GM12872 (cell line): Measurements from ENCODE around the gene PAIP2.

Source experiments
- TF ChIP-seq, protein P1 (sequence below): IDR thresholded peaks from 3 replicates; pipeline ENCODE4 v1.5.1; 2011; ENCODE audit warnings: low read depth, mild to moderate bottlenecking, low read length, moderate library complexity; ENCODE audit not compliant: insufficient read depth

The PAIP2 gene

DNA sequence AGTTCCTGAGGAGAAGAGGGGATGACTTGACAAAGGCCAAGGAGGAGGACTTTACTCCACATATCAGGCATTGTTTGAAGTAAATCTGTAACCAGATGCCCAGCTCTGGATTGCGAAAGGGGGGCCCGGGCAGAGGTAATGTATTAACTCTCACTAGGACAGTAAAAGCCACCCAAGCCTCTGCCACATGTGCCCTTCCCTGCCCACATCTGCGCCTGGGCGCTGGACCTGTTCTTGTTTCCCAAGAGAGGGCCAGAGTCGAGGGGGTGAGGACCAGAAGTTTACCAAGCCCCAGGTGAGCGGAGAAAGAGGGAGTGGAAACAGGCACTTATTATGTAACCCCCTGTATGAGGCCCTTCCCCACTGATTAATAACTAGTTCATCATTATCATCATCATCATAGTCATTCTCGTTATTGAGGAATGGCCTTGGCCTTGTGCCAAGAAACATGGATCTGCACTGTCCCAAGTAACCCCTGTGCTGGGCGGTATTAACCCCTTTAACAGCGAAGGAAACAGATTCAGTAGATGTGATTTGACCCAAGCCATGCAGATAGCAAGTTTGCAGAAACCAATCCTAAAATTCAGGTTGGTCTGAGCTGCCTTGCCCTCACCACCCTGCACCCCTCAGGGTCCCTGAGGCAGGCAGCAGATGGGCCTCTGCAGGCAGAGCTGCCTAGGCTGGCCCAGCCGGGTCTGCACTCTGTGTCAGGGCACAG, 41.8 kb downstream of the PAIP2 start, which contains the start of gene SLC23A1:
Gene SLC23A1, minus strand, starts transcription at position 23 of the 718 bp plus-strand sequence. CDS start 44 bp downstream, outside the sequence.
- TF ChIP-seq, protein P1, sequence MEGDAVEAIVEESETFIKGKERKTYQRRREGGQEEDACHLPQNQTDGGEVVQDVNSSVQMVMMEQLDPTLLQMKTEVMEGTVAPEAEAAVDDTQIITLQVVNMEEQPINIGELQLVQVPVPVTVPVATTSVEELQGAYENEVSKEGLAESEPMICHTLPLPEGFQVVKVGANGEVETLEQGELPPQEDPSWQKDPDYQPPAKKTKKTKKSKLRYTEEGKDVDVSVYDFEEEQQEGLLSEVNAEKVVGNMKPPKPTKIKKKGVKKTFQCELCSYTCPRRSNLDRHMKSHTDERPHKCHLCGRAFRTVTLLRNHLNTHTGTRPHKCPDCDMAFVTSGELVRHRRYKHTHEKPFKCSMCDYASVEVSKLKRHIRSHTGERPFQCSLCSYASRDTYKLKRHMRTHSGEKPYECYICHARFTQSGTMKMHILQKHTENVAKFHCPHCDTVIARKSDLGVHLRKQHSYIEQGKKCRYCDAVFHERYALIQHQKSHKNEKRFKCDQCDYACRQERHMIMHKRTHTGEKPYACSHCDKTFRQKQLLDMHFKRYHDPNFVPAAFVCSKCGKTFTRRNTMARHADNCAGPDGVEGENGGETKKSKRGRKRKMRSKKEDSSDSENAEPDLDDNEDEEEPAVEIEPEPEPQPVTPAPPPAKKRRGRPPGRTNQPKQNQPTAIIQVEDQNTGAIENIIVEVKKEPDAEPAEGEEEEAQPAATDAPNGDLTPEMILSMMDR, result no peak

DNA sequence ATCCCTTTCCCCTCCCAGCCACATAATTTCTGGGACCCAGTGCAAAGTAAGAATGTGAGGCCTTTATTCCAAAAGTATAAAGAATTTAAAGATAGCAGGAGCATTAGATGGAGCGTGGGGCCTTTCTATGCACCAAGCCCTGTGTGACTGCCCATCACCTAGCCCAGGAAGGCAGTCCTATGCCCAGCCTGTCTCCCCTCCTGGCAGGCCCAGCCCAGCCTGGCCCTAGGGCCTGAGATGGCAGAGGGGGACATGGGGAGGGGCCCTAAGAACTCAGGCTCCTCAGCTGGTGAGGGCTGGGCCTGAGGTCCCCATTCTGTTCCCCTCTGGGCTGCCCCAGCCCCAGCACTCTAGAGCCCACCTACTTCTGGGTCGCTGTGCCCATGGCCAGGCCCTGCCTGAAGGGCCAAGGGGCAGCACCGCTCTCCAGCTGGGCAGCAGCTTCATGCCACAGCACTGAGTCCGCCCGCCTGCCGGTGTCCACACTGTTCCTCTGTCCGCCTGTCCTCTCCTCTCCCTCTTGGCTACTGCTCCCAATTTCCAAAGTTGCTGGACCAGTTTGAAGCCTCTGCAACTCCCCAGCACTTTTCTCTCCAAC, 42.4 kb downstream of the PAIP2 start:
- TF ChIP-seq, protein P1, result no peak

DNA sequence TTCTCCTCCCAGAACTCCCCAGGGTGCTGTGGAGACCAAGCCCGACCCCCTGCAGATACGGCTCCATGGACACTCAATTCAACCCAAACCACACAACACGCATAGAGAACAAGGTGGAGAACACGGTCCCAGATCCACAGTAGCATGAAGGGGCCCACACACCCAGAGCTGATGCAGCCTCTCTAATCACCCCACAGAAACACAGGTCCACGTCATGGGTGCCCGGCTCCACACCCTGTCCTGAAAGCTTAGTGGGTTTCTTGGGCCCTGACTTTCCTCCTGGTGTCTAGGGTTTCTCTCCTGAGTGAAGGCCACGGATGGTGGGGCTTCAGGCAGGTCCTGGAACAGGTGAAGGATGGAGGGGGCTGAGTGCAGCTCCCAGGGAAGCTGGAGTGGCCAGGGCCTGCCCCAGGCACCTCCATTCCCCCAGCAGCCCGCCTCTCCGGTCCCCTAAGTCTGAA, 43.0 kb downstream of the PAIP2 start:
- TF ChIP-seq, protein P1, result no peak

DNA sequence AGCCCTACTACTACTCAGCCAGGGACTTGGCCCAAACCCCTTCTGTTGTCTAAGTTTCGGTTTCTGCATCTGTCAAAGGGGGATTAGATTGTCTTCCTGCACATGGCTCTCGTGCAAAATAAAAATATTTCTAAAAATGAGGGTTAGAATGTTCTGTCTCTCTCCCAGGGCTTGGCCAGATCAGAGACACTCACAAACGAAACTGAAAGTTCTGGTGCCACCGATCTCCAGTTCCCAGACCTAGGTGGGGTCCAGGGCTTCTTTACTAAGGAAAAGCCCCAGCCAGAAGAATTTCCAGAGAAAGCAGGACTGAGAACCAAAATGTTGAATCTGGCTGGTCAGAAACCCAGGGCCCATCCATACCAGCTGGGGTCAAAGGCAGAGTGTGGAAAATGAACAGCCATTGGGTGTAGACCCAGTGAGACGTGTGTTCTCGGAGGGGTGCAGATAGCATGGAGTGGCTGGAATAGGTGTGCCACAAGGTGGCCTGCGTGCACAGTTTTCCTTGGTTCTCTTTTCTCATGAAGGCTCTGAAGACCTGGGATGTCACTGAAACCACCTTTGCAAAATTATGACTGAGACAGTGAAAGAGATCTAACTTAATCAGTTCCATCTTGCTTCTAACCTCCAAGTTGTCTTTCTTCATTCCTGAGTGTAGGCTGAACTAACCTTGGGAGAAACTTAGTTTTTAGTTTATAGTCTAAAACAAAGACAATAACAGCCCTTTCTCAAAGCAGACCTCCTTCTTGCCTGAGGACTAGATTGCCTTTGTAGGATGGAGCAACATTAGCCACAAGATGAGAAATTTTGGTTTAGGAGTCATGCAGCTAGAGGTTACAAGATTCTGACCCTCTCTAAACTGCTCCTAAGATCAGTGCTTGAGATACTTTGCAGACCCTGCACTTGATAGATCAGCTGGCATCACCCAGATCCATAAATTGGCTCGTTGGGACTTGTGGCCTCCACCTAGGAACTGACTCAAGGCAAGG, 43.7 kb downstream of the PAIP2 start:
- TF ChIP-seq, protein P1, result peak; percentile 34; the same call in 2 of the 3 replicates

DNA sequence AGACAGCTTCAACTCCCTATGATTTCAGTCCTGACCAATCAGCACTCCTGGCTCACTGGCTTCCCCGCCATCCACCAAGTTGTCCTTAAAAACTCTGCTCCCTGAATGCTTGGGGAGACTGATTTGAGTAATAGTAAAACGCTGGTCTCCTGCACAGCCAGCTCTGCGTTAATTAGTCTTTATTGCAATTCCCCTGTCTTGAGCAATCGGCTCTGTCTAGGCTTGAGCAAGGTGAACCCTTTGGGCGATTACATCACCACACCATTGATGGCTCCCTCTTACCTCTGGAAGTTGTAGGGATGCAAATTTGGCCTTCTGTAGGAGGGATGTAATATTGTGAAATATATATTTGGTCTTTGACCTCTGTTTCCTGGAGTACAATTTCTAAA, 44.4 kb downstream of the PAIP2 start:
- TF ChIP-seq, protein P1, result no peak

DNA sequence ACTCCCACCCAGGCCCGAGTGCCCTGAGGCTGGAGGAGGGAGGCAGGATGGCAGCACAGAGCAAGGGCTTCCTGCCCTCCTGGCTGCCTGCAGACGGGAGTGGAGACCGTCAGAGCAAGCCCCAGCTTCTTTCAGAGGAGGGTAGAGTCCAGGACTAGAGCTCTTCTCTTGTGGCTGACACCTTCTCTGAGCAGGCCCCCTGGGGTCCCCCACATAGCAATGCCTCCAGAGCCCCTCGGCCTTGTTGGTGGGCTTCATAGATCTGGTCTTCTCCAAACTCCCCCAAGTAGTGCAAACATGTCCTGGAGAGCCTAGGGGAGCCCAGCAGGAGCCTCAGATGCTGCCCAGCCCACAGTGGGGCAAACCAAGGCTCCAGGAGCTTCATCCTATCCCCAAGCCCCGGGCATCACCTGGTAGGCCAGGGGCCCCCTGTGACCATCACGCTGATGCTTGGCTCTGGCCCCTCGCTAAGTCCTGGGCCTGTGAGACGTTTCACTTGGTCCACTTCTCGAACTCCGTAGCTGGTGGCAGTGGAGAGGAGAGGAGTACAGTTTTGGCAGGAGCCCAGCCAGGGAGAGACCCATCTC, 46.0 kb downstream of the PAIP2 start:
- TF ChIP-seq, protein P1, result no peak
